ENCODE measurements around the gene SUMF1.

The SUMF1 gene

DNA sequence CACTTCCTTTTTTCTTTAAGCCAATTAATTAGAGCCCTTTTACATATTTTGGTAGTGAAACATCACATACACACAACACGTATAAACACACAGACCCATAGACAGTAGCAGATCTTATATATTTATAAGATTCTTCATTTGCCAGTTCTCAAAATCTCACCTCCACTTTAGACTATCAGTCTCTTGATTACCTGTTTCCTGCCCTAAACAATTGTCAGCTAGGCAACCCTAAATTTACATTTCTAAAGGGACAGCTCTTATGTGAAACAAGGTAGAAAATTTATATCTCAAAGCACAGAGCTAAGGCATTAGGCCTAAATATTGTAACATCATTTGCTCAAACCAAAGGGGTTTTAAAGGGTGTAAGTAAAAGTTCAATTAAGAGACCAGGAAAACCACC lies 135.0 kb downstream of the SUMF1 start:
- TF ChIP-seq SIN3A (IDR thresholded peaks at IDR 0.05; ENCODE audit: borderline replicate concordance, insufficient read depth, low read length) (no peak), POLR2AphosphoS5 (IDR thresholded peaks at IDR 0.05; ENCODE audit: low read depth, low read length) (no peak), FOXP2 (optimal IDR thresholded peaks at IDR 0.05; ENCODE audit: borderline replicate concordance, extremely low read depth, extremely low read length, insufficient read depth) (no peak), TAF1 (IDR thresholded peaks at IDR 0.05; ENCODE audit: borderline replicate concordance, insufficient read depth, low read length) (no peak)
- TF ChIP-seq, protein P1, sequence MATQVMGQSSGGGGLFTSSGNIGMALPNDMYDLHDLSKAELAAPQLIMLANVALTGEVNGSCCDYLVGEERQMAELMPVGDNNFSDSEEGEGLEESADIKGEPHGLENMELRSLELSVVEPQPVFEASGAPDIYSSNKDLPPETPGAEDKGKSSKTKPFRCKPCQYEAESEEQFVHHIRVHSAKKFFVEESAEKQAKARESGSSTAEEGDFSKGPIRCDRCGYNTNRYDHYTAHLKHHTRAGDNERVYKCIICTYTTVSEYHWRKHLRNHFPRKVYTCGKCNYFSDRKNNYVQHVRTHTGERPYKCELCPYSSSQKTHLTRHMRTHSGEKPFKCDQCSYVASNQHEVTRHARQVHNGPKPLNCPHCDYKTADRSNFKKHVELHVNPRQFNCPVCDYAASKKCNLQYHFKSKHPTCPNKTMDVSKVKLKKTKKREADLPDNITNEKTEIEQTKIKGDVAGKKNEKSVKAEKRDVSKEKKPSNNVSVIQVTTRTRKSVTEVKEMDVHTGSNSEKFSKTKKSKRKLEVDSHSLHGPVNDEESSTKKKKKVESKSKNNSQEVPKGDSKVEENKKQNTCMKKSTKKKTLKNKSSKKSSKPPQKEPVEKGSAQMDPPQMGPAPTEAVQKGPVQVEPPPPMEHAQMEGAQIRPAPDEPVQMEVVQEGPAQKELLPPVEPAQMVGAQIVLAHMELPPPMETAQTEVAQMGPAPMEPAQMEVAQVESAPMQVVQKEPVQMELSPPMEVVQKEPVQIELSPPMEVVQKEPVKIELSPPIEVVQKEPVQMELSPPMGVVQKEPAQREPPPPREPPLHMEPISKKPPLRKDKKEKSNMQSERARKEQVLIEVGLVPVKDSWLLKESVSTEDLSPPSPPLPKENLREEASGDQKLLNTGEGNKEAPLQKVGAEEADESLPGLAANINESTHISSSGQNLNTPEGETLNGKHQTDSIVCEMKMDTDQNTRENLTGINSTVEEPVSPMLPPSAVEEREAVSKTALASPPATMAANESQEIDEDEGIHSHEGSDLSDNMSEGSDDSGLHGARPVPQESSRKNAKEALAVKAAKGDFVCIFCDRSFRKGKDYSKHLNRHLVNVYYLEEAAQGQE (IDR thresholded peaks at IDR 0.05; ENCODE audit: insufficient read depth in 1 of 2, low read depth in 2 of 2, low read length in 2 of 2), result no peak

DNA sequence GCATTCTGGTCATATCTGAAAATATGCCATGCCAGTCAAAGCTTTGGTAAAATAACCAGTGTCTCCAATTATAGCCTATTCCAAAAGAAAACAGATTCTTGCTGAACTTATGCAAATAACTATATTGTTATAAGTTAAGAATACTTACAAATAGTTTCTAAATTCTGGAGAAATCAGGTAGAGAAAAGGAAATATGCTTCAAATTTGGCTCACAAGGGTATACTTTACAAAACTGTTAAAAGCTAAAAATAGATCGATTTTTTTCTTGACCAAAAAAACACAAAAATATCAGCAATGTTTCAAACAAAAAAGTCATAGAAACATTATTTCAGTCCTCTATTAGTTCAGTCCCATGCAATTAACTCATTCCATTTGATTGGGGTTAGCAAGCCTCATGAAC lies 140.2 kb downstream of the SUMF1 start:
- no peak for TF ChIP-seq FOXP2 (optimal IDR thresholded peaks at IDR 0.05; ENCODE audit: borderline replicate concordance, extremely low read depth, extremely low read length, insufficient read depth)
- no peak for TF ChIP-seq POLR2AphosphoS5 (IDR thresholded peaks at IDR 0.05; ENCODE audit: low read depth, low read length)
- TF ChIP-seq, protein P1 (IDR thresholded peaks at IDR 0.05; ENCODE audit: insufficient read depth in 1 of 2, low read depth in 2 of 2, low read length in 2 of 2), result no peak
- no peak for TF ChIP-seq SIN3A (IDR thresholded peaks at IDR 0.05; ENCODE audit: borderline replicate concordance, insufficient read depth, low read length)
- TF ChIP-seq TAF1 (IDR thresholded peaks at IDR 0.05; ENCODE audit: borderline replicate concordance, insufficient read depth, low read length), result no peak

DNA sequence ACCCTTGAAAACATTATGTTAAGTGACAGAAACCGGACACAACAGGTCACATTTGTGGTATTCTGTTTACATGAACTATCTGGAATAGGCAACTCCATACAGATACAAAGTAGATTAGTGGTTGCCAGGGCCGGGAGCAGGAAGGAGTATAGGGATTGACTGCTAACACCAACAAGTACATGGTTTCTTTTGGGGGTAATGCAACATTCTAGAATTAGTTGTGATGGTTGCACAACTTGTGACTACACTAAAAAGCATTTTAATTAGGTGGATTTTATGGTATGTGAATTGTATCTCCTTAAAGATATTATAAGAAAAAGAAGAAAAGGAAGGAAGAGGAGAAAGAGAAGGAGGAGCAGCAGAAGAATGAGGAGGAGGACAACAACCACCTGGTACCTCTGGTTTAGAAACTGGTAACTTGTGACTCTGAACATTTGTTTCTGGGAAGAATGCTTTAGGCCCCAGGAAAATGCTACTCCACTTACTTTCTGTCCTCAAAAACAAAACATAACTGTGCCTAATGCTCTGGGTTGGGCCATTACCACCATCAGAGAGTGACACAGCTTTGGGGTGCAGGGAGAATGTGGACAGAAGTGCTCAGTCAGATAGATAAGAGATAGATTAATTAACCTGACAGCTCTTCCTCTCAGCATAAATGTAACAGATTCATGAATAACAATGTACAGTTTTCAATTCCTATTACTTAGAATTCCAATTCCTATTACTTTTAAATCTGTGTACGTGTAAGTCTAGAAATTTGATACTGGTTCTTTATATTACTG lies 143.6 kb downstream of the SUMF1 start:
- TF ChIP-seq SIN3A (IDR thresholded peaks at IDR 0.05; ENCODE audit: borderline replicate concordance, insufficient read depth, low read length) (no peak), POLR2AphosphoS5 (IDR thresholded peaks at IDR 0.05; ENCODE audit: low read depth, low read length) (no peak), TAF1 (IDR thresholded peaks at IDR 0.05; ENCODE audit: borderline replicate concordance, insufficient read depth, low read length) (no peak)
- TF ChIP-seq, protein P1 (IDR thresholded peaks at IDR 0.05; ENCODE audit: insufficient read depth in 1 of 2, low read depth in 2 of 2, low read length in 2 of 2), result no peak

DNA sequence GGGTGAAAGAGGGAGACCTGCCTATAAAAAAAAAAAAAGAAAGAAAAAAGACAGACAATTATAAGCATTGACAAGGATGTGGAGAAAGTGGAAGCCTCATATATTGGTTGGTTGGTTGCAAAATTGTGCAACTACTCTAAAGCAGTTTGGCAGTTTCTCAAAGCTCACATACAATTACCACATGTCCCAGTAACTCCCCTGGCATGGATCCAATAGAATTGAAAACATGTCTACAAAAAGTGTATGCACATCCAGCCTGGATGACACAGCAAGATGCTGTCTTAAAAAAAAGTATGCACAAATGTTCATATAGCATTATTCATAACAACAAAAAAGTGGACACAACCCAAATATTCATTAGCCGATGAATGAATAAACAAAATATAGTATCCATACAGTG lies 144.4 kb downstream of the SUMF1 start:
- TF ChIP-seq FOXP2 (optimal IDR thresholded peaks at IDR 0.05; ENCODE audit: borderline replicate concordance, extremely low read depth, extremely low read length, insufficient read depth), result no peak
- TF ChIP-seq SIN3A (IDR thresholded peaks at IDR 0.05; ENCODE audit: borderline replicate concordance, insufficient read depth, low read length), result no peak
- no peak for TF ChIP-seq TAF1 (IDR thresholded peaks at IDR 0.05; ENCODE audit: borderline replicate concordance, insufficient read depth, low read length)
- TF ChIP-seq, protein P1 (IDR thresholded peaks at IDR 0.05; ENCODE audit: insufficient read depth in 1 of 2, low read depth in 2 of 2, low read length in 2 of 2), result no peak
- TF ChIP-seq POLR2AphosphoS5 (IDR thresholded peaks at IDR 0.05; ENCODE audit: low read depth, low read length), result no peak

All from PFSK-1 (cell line).